Liver (tissue), 9 donors: Measurements from ENCODE around the gene CLEC2A. TPM values are rescaled to one million over a fixed set of nuclear protein-coding genes. Genes with fewer than 3 reads are reported as not detected.

Source experiments
- DNase-seq: peaks from one replicate; pipeline ENCODE4 v3.0.0-alpha.2; 2017; ENCODE audit warnings: low spot score
- H3K27ac ChIP-seq, 2 donors: one replicate each; pipeline ENCODE4 v1.7.0; 2013; ENCODE audit warnings: inconsistent platforms in 2 of 2, low read length in 2 of 2, control low read depth in 1 of 2, low read depth in 1 of 2, mild to moderate bottlenecking in 1 of 2
- H3K27me3 ChIP-seq, 4 donors: one replicate each; pipeline versions ENCODE4 v1.6.1 to v1.7.0; 2013; ENCODE audit warnings: low read length in 3 of 4, inconsistent platforms in 1 of 4, mild to moderate bottlenecking in 1 of 4, moderate library complexity in 1 of 4; ENCODE audit not compliant: control insufficient read depth in 4 of 4, insufficient read depth in 4 of 4
- H3K36me3 ChIP-seq, 4 donors: one replicate each; pipeline versions ENCODE4 v1.6.1 to v1.7.0; 2013; ENCODE audit warnings: low read length in 3 of 4, mild to moderate bottlenecking in 3 of 4, low read depth in 1 of 4, moderate library complexity in 1 of 4; ENCODE audit not compliant: control insufficient read depth in 4 of 4, insufficient read depth in 3 of 4
- H3K4me1 ChIP-seq, 4 donors: one replicate each; pipeline versions ENCODE4 v1.6.1 to v1.7.0; 2013; ENCODE audit warnings: low read length in 3 of 4, mild to moderate bottlenecking in 3 of 4, moderate library complexity in 1 of 4; ENCODE audit not compliant: control insufficient read depth in 4 of 4, insufficient read depth in 4 of 4
- H3K4me3 ChIP-seq, 3 donors: one replicate each; pipeline versions ENCODE4 v1.6.1 to v1.7.0; 2013; ENCODE audit warnings: low read length in 3 of 3, control low read depth in 1 of 3, low read depth in 1 of 3, mild to moderate bottlenecking in 1 of 3
- H3K9ac ChIP-seq, 2 donors: one replicate each; pipeline ENCODE4 v1.7.0; 2013; ENCODE audit warnings: low read length in 2 of 2, mild to moderate bottlenecking in 2 of 2, moderate library complexity in 2 of 2, control low read depth in 1 of 2, low read depth in 1 of 2
- H3K9me3 ChIP-seq, 4 donors: one replicate each; pipeline versions ENCODE4 v1.6.1 to v1.7.0; 2013; ENCODE audit warnings: low read length in 3 of 4; ENCODE audit not compliant: control insufficient read depth in 4 of 4
- EGR1 ChIP-seq, 2 donors: IDR thresholded peaks; 2 replicates each; pipeline ENCODE4 v1.6.1; 2016 to 2018; ENCODE audit warnings: antibody characterized with exemption in 2 of 2, low read depth in 2 of 2
- FOXA1 ChIP-seq: IDR thresholded peaks from 2 replicates; pipeline ENCODE4 v1.6.1; 2016; ENCODE audit warnings: antibody characterized with exemption
- FOXA2 ChIP-seq: IDR thresholded peaks from 2 replicates; pipeline ENCODE4 v1.6.1; 2016; ENCODE audit warnings: antibody characterized with exemption
- GABPA ChIP-seq, 2 donors: IDR thresholded peaks in 1 of 2; conservative IDR thresholded peaks in 1 of 2; 2 replicates each; pipeline ENCODE4 v1.6.1; 2016; ENCODE audit warnings: antibody characterized with exemption in 2 of 2, mild to moderate bottlenecking in 1 of 2, moderate library complexity in 1 of 2
- HNF4A ChIP-seq, 2 donors: conservative IDR thresholded peaks; 2 replicates each; pipeline ENCODE4 v1.6.1; 2016; ENCODE audit warnings: antibody characterized with exemption in 2 of 2, mild to moderate bottlenecking in 2 of 2
- HNF4G ChIP-seq: IDR thresholded peaks from 2 replicates; pipeline ENCODE4 v1.6.1; 2016; ENCODE audit warnings: antibody characterized with exemption
- JUND ChIP-seq, 2 donors: IDR thresholded peaks; 2 replicates each; pipeline ENCODE4 v1.6.1; 2016; ENCODE audit warnings: antibody characterized with exemption in 2 of 2
- NR2F2 ChIP-seq: IDR thresholded peaks from 2 replicates; pipeline ENCODE4 v1.6.1; 2016; ENCODE audit warnings: antibody characterized with exemption
- RAD21 ChIP-seq, 2 donors: IDR thresholded peaks; 2 replicates each; pipeline ENCODE4 v1.6.1; 2016; ENCODE audit warnings: antibody characterized with exemption in 2 of 2, mild to moderate bottlenecking in 2 of 2
- RXRA ChIP-seq, 2 donors: IDR thresholded peaks; 2 replicates each; pipeline ENCODE4 v1.6.1; 2017 to 2018; ENCODE audit warnings: antibody characterized with exemption in 2 of 2, mild to moderate bottlenecking in 1 of 2
- SP1 ChIP-seq: IDR thresholded peaks from 2 replicates; pipeline ENCODE4 v1.6.1; 2018; ENCODE audit warnings: antibody characterized with exemption, mild to moderate bottlenecking
- TAF1 ChIP-seq: conservative IDR thresholded peaks from 2 replicates; pipeline ENCODE4 v1.6.1; 2016; ENCODE audit warnings: antibody characterized with exemption, mild to moderate bottlenecking
- YY1 ChIP-seq: IDR thresholded peaks from 2 replicates; pipeline ENCODE4 v1.6.1; 2016; ENCODE audit warnings: antibody characterized with exemption, mild to moderate bottlenecking
- WGBS: extraction: QIAGEN DNeasy Blood & Tissue Kit; methylation state at CpG from one replicate; pipeline ENCODE4 v1.1.7; 2013; 5-methylcytosine and 5-hydroxymethylcytosine counted together
- polyA plus RNA-seq, 2 donors: library from polyadenylated mRNA; stranded (reverse) in 1 of 2; unstranded in 1 of 2; fragments of 200-250 nt in 1 of 2; fragments of >200 nt in 1 of 2; fragmentation: Nextera tagmentation in 1 of 2; extraction: Ambion mirVana in 1 of 2; gene quantifications; one replicate each; pipeline versions ENCODE4 v1.2.1 to v1.2.3, GENCODE V29; 2013 to 2015
- total RNA-seq, 2 donors: library from RNA; depleted of rRNA; stranded (reverse); fragments of >200 nt; gene quantifications; one replicate each; pipeline ENCODE4 v1.2.3, GENCODE V29; 2014
- TF ChIP-seq, protein P1 (sequence below): IDR thresholded peaks from 2 replicates; pipeline ENCODE4 v1.6.1; 2016; ENCODE audit warnings: antibody characterized with exemption
- TF ChIP-seq, protein P2 (sequence below): IDR thresholded peaks from 2 replicates; pipeline ENCODE4 v1.6.1; 2016; ENCODE audit warnings: antibody characterized with exemption
- TF ChIP-seq, protein P3 (sequence below): fragments of 150-350 bp; IDR thresholded peaks from 2 replicates; pipeline ENCODE4 v1.5.1; 2017; ENCODE audit warnings: improper control_type of control experiment, low read depth, low read length; ENCODE audit not compliant: missing input control
- TF ChIP-seq, protein P4 (sequence below): IDR thresholded peaks from 2 replicates; pipeline ENCODE4 v1.6.1; 2016; ENCODE audit warnings: antibody characterized with exemption
- TF ChIP-seq, protein P5 (sequence below): IDR thresholded peaks from 2 replicates; pipeline ENCODE4 v1.6.1; 2016; ENCODE audit warnings: antibody characterized with exemption, mild to moderate bottlenecking
- donor health status: healthy.
- donor health status: healthy.
- donor health status: healthy.
- donor health status: healthy.
- donor health status: healthy.

Gene CLEC2A
- total and polyA plus RNA-seq, 4 donors: not detected

DNA sequence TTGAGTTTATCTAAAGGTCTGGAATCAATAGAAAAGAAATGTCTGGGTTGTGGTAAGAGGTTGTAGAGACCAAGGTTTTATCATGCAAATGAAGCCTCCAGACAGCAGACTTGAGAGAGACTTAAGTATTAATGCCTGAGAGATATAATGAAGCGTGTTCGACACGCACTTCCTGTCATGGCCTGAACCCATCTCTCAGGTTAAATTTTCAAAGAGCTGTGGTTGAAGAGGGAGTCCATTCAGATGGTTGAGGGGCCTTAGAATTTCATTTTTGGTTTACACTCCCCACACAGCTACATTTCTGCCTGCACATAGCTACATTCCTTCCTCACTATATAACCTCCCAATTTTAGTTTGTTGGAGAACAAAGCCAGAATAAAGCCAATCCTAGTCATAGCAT is 28.9 kb upstream of the CLEC2A start:
- no peak overlapping the region for H3K9ac ChIP-seq
- 89% methylated on average over 3 of the region's 3 CpGs for WGBS
- TF ChIP-seq, protein P1, sequence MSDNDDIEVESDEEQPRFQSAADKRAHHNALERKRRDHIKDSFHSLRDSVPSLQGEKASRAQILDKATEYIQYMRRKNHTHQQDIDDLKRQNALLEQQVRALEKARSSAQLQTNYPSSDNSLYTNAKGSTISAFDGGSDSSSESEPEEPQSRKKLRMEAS: no peak
- TF ChIP-seq HNF4A (conservative IDR thresholded peaks at IDR 0.05) (no peak), HNF4G (no peak), EGR1 (IDR thresholded peaks at IDR 0.05; ENCODE audit: low read depth in 2 of 2) (no peak), JUND (IDR thresholded peaks at IDR 0.05) (no peak), SP1 (no peak), FOXA1 (no peak), TAF1 (no peak), RXRA (IDR thresholded peaks at IDR 0.05) (no peak), NR2F2 (no peak), GABPA (IDR thresholded peaks at IDR 0.05 in 1 of 2, conservative IDR thresholded peaks at IDR 0.05 in 1 of 2) (no peak), YY1 (no peak), FOXA2 (no peak), RAD21 (IDR thresholded peaks at IDR 0.05) (no peak)
- TF ChIP-seq, protein P2, sequence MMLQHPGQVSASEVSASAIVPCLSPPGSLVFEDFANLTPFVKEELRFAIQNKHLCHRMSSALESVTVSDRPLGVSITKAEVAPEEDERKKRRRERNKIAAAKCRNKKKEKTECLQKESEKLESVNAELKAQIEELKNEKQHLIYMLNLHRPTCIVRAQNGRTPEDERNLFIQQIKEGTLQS: no peak
- TF ChIP-seq, protein P3, sequence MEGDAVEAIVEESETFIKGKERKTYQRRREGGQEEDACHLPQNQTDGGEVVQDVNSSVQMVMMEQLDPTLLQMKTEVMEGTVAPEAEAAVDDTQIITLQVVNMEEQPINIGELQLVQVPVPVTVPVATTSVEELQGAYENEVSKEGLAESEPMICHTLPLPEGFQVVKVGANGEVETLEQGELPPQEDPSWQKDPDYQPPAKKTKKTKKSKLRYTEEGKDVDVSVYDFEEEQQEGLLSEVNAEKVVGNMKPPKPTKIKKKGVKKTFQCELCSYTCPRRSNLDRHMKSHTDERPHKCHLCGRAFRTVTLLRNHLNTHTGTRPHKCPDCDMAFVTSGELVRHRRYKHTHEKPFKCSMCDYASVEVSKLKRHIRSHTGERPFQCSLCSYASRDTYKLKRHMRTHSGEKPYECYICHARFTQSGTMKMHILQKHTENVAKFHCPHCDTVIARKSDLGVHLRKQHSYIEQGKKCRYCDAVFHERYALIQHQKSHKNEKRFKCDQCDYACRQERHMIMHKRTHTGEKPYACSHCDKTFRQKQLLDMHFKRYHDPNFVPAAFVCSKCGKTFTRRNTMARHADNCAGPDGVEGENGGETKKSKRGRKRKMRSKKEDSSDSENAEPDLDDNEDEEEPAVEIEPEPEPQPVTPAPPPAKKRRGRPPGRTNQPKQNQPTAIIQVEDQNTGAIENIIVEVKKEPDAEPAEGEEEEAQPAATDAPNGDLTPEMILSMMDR: no peak
- TF ChIP-seq, protein P4, sequence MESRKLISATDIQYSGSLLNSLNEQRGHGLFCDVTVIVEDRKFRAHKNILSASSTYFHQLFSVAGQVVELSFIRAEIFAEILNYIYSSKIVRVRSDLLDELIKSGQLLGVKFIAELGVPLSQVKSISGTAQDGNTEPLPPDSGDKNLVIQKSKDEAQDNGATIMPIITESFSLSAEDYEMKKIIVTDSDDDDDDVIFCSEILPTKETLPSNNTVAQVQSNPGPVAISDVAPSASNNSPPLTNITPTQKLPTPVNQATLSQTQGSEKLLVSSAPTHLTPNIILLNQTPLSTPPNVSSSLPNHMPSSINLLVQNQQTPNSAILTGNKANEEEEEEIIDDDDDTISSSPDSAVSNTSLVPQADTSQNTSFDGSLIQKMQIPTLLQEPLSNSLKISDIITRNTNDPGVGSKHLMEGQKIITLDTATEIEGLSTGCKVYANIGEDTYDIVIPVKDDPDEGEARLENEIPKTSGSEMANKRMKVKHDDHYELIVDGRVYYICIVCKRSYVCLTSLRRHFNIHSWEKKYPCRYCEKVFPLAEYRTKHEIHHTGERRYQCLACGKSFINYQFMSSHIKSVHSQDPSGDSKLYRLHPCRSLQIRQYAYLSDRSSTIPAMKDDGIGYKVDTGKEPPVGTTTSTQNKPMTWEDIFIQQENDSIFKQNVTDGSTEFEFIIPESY: no peak
- TF ChIP-seq, protein P5, sequence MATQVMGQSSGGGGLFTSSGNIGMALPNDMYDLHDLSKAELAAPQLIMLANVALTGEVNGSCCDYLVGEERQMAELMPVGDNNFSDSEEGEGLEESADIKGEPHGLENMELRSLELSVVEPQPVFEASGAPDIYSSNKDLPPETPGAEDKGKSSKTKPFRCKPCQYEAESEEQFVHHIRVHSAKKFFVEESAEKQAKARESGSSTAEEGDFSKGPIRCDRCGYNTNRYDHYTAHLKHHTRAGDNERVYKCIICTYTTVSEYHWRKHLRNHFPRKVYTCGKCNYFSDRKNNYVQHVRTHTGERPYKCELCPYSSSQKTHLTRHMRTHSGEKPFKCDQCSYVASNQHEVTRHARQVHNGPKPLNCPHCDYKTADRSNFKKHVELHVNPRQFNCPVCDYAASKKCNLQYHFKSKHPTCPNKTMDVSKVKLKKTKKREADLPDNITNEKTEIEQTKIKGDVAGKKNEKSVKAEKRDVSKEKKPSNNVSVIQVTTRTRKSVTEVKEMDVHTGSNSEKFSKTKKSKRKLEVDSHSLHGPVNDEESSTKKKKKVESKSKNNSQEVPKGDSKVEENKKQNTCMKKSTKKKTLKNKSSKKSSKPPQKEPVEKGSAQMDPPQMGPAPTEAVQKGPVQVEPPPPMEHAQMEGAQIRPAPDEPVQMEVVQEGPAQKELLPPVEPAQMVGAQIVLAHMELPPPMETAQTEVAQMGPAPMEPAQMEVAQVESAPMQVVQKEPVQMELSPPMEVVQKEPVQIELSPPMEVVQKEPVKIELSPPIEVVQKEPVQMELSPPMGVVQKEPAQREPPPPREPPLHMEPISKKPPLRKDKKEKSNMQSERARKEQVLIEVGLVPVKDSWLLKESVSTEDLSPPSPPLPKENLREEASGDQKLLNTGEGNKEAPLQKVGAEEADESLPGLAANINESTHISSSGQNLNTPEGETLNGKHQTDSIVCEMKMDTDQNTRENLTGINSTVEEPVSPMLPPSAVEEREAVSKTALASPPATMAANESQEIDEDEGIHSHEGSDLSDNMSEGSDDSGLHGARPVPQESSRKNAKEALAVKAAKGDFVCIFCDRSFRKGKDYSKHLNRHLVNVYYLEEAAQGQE: no peak

More for the DNA sequence above, 28.9 kb upstream of the CLEC2A start:
- Histone ChIP-seq H3K4me1 (no peaks in the 10 kb centered on the region), H3K4me3 (no peak overlapping the region), H3K36me3 (no peaks in the 10 kb centered on the region), H3K27me3 (no peaks in the 10 kb centered on the region), H3K27ac (no peak overlapping the region), H3K9me3 (no peaks in the 10 kb centered on the region)
- DNase-seq: no peak
